DMS79 treated with DMSO at 0.1 percent for 48 hours (cell line): ENCODE measurements around the gene VEGFA.

Experiments used
- DNase-seq: peaks from one replicate; lab custom pipeline; 2025; lab: John Stamatoyannopoulos, UW

Gene VEGFA

GRCh38 chr6:43769526-43770371 lies at the start of gene VEGFA:
Gene VEGFA (plus strand): TSS chr6:43770211.
- peak; percentile 85 for DNase-seq

- DNase-seq: no peak
These were observed 49.0 kb upstream of the VEGFA start for GRCh38 chr6:43720999-43721398.

- no peak for DNase-seq
These were observed 47.0 kb upstream of the VEGFA start for GRCh38 chr6:43722920-43723545.

GRCh38 chr6:43723737-43724295 lies 46.2 kb upstream of the VEGFA start:
- peak; percentile 39 for DNase-seq

GRCh38 chr6:43724354-43724753 lies 45.7 kb upstream of the VEGFA start:
- DNase-seq: no peak

- DNase-seq: peak; percentile 94
These were observed 44.9 kb upstream of the VEGFA start for GRCh38 chr6:43724914-43725642.

- no peak for DNase-seq
These were observed 44.1 kb upstream of the VEGFA start for GRCh38 chr6:43725643-43726580.

- no peak for DNase-seq
These were observed 42.4 kb upstream of the VEGFA start for GRCh38 chr6:43727634-43728033.

- DNase-seq: no peak
These were observed 41.4 kb upstream of the VEGFA start for GRCh38 chr6:43728586-43728985.

GRCh38 chr6:43729537-43729936 lies 40.5 kb upstream of the VEGFA start:
- no peak for DNase-seq

- DNase-seq: no peak
These were observed 39.4 kb upstream of the VEGFA start for GRCh38 chr6:43730634-43731033.

GRCh38 chr6:43733471-43734293 lies 36.3 kb upstream of the VEGFA start:
- no peak for DNase-seq

GRCh38 chr6:43734294-43734665 lies 35.7 kb upstream of the VEGFA start:
- DNase-seq: no peak

- DNase-seq: no peak
These were observed 34.3 kb upstream of the VEGFA start for GRCh38 chr6:43735642-43736199.

GRCh38 chr6:43736211-43736786 lies 33.7 kb upstream of the VEGFA start:
- no peak for DNase-seq

GRCh38 chr6:43736844-43737243 lies 33.2 kb upstream of the VEGFA start:
- no peak for DNase-seq

- DNase-seq: no peak
These were observed 32.5 kb upstream of the VEGFA start for GRCh38 chr6:43737272-43738081.

GRCh38 chr6:43738267-43738676 lies 31.7 kb upstream of the VEGFA start:
- no peak for DNase-seq
